HG02840 (cell line): ENCODE results near the gene RBM46.

Experiments
- ATAC-seq: cut with Tn5 transposase; IDR thresholded peaks from one replicate; pipeline ENCODE4 v1.9.1; 2021; ENCODE audit warnings: mild to moderate bottlenecking, moderate library complexity, moderate number of reproducible peaks; ENCODE audit not compliant: unreplicated experiment, low FRiP score

RBM46 gene

DNA sequence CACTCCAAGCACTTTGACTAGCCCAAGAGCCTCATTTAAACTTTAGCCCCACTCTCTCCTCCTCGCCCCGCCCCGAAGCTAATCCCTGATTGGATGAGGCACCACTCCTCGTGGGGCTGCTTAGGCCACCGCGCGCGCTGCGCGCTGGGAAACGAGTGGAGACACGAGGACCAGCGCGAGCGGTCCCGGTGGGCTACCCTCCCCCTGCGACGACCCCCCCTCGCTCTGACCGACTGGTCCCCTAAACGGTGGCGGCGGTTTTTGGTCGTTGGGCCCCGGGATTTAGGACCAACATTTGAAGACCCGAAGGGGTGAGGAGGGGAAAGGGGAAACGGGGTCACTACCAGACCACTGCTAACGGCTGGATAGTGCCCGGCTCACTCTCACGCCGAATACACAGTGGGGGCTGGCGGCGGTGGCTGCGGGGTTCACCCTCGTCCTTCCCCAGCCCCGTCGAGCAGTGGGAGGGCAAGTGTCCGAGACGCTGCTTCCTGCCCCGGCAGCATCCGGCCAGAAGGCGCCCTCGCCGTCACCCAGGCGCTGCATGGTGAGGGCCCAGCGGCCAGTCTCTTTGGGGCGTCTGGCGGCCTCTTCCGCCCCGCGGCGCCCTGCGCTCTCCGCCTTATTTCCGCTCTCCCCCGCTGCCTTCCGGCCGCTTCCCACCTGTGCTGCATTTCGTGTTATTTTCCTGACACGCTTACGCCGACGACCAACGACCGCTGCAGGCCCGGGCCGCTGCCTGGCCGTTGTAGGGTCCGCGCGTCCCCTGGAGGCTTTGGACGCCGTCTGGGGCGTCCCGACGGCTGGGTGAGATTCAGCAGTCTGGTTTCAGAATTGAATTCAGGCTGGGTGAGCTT, at the start of gene RBM46:
Gene RBM46, plus strand, starts transcription at position 147 of the 857 bp plus-strand sequence. CDS start 15,481 bp downstream, outside the sequence.
- ATAC-seq, result no peak

DNA sequence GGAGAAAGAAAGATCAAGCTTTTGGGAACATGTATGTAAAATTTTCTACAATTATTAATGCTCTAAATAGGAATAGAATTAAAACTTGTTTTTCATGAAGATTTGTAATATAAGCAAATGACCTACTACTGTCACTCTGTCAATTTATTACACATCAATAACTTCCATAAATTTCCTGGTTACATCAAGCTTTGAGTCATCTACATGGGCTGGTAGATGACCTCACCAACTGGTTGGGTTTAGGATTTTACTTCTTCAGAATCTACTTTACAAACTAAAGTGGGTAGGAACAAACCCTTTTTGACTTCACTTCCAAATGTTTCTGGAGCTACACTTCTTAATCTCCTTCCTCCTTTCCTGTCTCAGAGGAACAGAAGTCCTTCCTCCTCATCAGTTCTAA, 49.3 kb upstream of the RBM46 start:
- no peak for ATAC-seq

GRCh38 chr4:154732669-154733068, 48.4 kb upstream of the RBM46 start:
- no peak for ATAC-seq

DNA sequence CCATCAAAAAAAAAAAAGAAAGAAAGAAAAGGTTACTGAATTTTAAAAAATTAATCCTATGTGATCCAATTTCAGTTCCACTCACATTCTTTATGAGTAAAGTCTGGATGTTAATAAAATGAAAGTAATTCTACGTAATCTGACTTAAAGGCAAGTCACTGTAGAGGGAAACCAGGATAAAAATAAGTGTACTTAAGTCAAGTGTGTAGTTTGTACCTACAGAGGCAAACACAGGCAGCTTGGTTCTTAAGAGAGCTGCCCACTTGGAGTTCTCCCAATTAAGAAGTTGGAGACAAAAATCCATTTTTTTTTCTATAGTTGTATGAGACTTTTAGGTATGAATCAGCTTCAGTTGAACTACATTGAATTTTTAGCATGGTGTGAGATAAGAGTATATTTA, 44.3 kb upstream of the RBM46 start:
- ATAC-seq, result no peak

DNA sequence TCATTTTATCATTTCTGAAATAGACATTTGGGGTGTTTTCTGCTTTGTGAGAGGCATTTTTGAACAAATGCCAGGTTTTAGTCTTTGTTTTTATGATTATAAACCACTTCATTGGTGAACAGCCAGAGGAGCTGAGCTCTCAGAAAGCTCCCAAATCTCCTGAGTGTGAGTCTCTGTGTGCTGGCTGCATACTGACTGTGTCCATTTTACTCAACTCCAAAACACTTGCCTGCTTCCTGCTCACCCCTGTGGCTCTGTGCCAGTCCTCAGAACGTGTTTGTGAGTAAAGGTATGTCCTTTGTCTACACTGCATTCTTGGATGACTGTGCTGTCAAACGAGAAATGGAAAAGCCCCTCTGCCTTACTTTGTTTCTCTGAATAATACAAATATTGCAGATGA, 42.6 kb upstream of the RBM46 start:
- no peak for ATAC-seq

GRCh38 chr4:154739111-154739510, 42.0 kb upstream of the RBM46 start:
- ATAC-seq, result no peak

- ATAC-seq, result no peak
Measured at GRCh38 chr4:154740462-154740861, 40.6 kb upstream of the RBM46 start.

- ATAC-seq, result no peak
Measured at GRCh38 chr4:154741131-154741665, 39.9 kb upstream of the RBM46 start.

DNA sequence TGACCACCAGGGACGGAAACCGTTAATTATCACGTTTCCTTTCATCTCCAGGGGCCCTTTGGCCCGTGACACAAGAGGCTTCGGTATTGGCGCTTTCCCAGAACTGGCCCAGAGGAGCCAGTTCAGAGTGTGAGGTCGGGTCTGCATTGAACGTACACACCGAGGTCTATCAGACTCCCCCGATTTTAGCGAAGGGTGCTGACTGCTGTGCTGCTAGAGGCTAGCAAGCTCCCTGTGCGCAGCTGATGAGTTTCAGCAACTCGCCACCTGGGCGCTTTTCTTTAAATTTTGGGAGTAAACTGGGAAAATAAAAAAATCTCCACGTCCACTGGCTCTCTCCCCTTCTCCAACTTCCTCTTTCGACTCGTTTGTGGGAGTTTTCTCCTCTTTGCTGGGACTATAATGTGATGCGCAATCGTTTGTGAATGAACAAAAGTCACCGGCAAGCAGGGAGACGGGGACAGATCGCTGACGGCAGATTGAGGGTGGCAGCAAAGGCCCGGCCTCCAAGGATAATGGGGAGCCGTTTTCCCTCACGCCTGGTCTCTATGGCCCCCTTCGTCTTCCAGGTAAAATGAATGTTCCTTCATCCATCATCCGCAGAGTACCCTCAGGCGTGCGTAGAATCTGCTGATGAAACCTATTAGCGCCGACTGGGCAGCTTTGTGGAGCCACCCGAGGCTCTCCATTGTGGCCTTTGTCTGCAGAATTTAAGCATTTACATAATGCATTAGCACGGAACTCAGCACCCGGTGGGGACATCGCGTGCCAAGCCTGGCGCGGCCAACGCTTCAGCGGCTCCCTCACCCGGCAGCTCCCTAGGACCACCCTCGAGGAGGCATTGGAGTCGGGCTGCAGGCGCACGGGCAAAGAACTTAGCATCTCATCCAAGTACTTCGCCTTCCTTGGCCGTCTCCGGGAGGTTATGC, 38.9 kb upstream of the RBM46 start:
- no peak for ATAC-seq

GRCh38 chr4:154743683-154744340, 37.3 kb upstream of the RBM46 start, which contains the start of gene LRAT:
Gene LRAT, plus strand, starts transcription at chr4:154744000. Its CDS starts 327 bp downstream, at chr4:154744327.
- ATAC-seq, result no peak

GRCh38 chr4:154744341-154744926, 36.6 kb upstream of the RBM46 start:
- ATAC-seq, result no peak

DNA sequence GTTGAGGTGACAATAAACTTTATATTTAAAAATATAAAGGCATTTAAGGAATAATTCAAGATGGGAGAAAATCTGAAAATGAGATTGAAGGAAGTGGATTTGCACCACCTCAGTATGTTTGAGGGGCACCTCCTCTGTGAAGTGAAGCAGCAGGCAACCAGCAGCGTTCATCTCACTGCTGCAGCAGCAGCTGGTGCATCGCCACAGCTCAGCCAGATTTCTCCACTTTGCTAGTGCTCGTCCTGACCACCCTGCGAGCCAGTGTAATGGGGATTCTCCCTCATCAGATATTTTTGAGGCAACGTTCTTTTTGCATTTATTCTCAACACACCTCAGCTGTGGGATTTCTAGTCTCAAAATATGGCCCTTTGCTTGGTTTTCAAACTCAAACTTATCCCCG, 23.4 kb upstream of the RBM46 start:
- no peak for ATAC-seq

GRCh38 chr4:154760895-154761294, 20.2 kb upstream of the RBM46 start:
- ATAC-seq, result no peak

GRCh38 chr4:154778264-154778663, 2.8 kb upstream of the RBM46 start:
- ATAC-seq, result no peak

- ATAC-seq, result no peak
Measured at GRCh38 chr4:154779362-154779947, 1.6 kb upstream of the RBM46 start.

DNA sequence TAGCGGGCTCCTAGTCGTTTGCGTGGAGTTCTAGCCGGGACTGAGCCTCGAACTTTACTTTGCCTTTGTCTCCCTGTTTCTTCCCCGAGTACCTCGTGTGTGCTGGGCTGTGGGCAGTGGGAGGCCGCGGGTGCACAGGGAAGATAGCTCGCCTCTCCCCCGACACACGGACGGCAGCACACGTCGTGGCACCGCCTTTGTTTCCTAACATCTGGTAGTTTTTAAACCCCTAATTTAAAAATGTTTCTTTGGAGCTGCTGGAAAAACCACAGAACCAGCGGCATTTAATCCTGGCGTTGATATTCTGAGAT, 866 bp downstream of the RBM46 start:
- no peak for ATAC-seq

DNA sequence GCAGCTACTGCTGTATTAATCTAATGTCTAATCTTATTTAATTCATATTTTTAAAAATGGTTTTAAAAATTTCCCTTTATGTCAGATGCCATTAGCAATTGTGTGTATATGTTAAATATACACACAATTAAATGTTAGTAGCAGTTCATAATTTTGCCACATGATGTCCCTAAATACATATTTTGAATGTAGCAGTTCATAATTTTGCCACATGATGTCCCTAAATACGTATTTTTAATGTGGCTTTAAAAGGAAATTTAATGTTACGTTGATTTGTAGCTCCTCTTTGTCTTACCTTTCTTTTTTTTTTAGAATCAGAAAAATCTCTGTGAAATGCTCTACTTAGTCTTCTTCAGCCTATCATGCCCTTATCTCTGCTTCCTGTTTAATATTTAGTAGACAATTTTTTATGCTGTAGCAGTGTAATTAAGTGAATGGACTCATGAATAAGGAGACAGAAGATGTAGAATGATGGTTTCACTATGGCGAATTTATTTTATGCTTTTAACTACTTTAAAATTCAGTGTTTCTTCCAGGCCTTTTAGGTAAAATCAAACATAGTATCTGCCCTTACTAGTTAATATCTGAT, 26.1 kb downstream of the RBM46 start:
- ATAC-seq, result peak; percentile 62

DNA sequence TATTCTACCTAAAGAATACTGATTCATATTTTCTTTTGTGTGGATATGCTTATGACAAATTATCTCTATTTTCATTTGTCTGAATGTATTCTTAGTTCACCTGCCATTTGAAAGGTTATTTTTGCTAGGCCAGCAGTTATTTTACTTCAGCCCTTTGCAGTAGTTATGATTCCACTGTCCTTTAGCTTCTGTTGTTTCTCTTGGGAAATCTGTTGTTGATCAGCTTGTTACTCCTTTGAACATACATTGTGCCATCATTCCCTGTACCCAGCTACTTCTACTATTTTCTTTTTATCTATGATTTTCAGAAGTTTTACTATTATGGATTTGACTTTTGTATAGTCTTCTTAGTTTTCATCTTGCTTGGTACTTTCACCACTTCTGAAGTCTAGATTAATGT, 37.2 kb downstream of the RBM46 start:
- no peak for ATAC-seq

DNA sequence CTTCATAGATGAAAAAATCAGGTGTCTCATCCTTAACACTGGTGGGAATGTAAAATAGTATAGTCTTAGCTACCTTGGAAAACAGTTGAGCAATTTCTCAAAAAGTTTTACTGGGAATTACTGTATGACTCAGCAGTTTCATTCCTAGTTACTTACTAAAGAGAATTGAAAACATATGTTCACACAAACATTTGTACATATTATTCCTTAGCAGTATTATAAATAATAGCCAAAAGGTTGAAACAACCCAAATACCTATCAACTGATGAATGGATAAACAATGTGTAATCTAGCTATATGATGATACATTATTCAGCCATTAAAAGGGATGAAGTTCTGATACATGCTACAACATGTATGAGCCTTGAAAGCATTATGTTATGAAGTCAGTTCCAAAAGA, 41.7 kb downstream of the RBM46 start:
- no peak for ATAC-seq

- no peak for ATAC-seq
Measured at GRCh38 chr4:154836030-154836429, 55.0 kb downstream of the RBM46 start.
